Measurements from ENCODE around the gene MEGF6.

DNA sequence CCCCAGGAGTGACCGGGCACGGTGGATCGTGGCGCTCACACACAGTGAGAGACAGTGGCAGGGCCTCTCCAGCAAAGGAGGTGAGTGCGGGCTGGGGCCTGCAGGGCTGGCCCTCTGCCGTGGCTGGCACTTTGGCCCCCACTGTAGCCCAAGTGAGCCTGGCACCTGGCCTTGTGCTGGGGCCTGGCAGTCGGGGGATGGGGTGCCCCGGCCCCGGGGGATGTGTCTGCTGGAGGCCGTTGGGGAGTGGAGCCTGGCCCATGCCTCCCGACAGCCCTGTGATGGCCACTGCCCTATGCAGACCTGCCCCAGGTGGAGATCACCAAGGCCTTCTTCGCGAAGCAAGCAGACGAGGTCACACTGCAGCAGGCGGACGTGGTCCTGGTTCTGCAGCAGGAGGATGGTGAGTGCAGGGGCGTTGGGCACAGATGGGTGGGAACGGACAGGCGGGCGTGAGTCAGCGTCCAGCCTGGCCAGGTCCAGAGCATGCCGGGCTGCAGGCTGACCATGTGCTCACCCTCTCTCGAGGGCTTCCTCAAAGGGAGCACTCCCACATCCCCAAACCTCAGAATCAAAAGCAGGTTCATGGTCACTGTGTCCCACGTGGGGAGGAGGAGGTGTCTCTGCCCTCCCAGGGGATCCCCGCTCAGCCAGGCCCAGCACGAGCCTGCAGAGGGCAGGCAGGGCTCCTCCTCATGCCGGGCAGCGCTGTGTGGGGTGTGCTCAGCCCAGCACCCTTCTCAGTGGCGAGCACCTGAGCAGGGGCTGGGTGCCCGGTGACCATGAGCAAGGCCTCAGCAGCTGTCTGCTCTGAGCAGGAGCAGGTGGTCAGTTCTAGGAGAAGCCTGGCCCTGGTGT is 131.6 kb downstream of the MEGF6 start:
- TF ChIP-seq, protein P1, sequence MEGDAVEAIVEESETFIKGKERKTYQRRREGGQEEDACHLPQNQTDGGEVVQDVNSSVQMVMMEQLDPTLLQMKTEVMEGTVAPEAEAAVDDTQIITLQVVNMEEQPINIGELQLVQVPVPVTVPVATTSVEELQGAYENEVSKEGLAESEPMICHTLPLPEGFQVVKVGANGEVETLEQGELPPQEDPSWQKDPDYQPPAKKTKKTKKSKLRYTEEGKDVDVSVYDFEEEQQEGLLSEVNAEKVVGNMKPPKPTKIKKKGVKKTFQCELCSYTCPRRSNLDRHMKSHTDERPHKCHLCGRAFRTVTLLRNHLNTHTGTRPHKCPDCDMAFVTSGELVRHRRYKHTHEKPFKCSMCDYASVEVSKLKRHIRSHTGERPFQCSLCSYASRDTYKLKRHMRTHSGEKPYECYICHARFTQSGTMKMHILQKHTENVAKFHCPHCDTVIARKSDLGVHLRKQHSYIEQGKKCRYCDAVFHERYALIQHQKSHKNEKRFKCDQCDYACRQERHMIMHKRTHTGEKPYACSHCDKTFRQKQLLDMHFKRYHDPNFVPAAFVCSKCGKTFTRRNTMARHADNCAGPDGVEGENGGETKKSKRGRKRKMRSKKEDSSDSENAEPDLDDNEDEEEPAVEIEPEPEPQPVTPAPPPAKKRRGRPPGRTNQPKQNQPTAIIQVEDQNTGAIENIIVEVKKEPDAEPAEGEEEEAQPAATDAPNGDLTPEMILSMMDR (IDR thresholded peaks at IDR 0.05; ENCODE audit: low read depth, low read length, poor library complexity, severe bottlenecking) = no peak
- TF ChIP-seq EZH2phosphoT487 (IDR thresholded peaks at IDR 0.05; ENCODE audit: borderline replicate concordance, low read length) = no peak
